Ovary (tissue), 9 donors: ENCODE results near the gene AGPAT1. TPM values are rescaled to one million over a fixed set of nuclear protein-coding genes. Genes with fewer than 3 reads are reported as not detected.

Experiments used
- DNase-seq, 5 donors: peaks; one replicate each; pipeline ENCODE4 v3.0.0-alpha.2; 2019 to 2020
- H3K27ac ChIP-seq, 2 donors: fragments of 200-600 bp; one replicate each; pipeline versions ENCODE4 v1.5.1 to v1.8.0; 2019 to 2022
- H3K27me3 ChIP-seq: fragments of 200-600 bp; one replicate; pipeline ENCODE4 v1.8.0; 2022
- H3K36me3 ChIP-seq: fragments of 200-600 bp; sonication (generic); one replicate; pipeline ENCODE4 v1.5.1; 2019
- H3K4me1 ChIP-seq: one replicate; pipeline ENCODE4 v1.8.1; 2013; ENCODE audit warnings: mild to moderate bottlenecking, moderate library complexity; ENCODE audit not compliant: insufficient read depth
- H3K4me3 ChIP-seq: fragments of 200-600 bp; sonication (generic); one replicate; pipeline ENCODE4 v1.5.1; 2017
- H3K9me3 ChIP-seq, 2 donors: fragments of 200-600 bp in 1 of 2; sonication (generic) in 1 of 2; one replicate each; pipeline versions ENCODE4 v1.5.1 to v1.8.1; 2013 to 2019; ENCODE audit warnings: mild to moderate bottlenecking in 1 of 2, moderate library complexity in 1 of 2
- CTCF ChIP-seq, 3 donors: fragments of 450-650 bp in 2 of 3; fragments of 200-600 bp in 1 of 3; IDR thresholded peaks; one replicate each; pipeline versions ENCODE4 v1.5.1 to v1.8.0; 2016 to 2022; ENCODE audit warnings: antibody characterized with exemption in 3 of 3, mild to moderate bottlenecking in 1 of 3
- EP300 ChIP-seq: sonication (generic); formaldehyde crosslinking; IDR thresholded peaks from one replicate; pipeline ENCODE4 v1.6.1; 2017; ENCODE audit warnings: antibody characterized with exemption
- POLR2A ChIP-seq: fragments of 450-650 bp; IDR thresholded peaks from one replicate; pipeline ENCODE4 v1.6.1; 2017; ENCODE audit warnings: antibody characterized with exemption, mild to moderate bottlenecking, moderate library complexity
- whole genome bisulfite sequencing, 3 donors: extraction: QIAGEN DNeasy Blood & Tissue Kit in 1 of 3; methylation state at CpG; one replicate each; pipeline versions ENCODE4 v1.1.5 to v1.1.7; 2013 to 2017; 5-methylcytosine and 5-hydroxymethylcytosine counted together
- intact Hi-C, 4 donors: fragments of 100-400 bp; cut with DNase I; formaldehyde crosslinking; loops; one replicate each; pipeline versions ENCODE4 v1.11.0 to v1.15.1; 2022 to 2023
- polyA plus RNA-seq, 2 donors: library from polyadenylated mRNA; stranded (reverse); fragments of 200-250 nt in 1 of 2; fragments of 350-450 nt in 1 of 2; fragmentation: Illumina TruSeq in 1 of 2; extraction: RNeasy Lipid Tissue Mini Kit (QIAGEN cat#74804) in 1 of 2; gene quantifications; one replicate each; pipeline ENCODE4 v1.2.3, GENCODE V29; 2013 to 2014
- total RNA-seq, 7 donors: library from RNA; depleted of rRNA in 2 of 7; stranded (reverse); fragments of >200 nt in 2 of 7; fragmentation: NEBNext Ultra II Directional in 3 of 7; extraction: Animal tissue kit (Norgen Biotek cat#: 25700) in 3 of 7; gene quantifications; one replicate each; pipeline versions ENCODE4 v1.1.0 to v1.2.4, GENCODE V29; 2016 to 2023
- donor health status: DM: no; HTN: no; CAD: no; lungs with moderate emphysema.
- donor health status: DM: no; HTN: no; CAD: no.
- donor health status: Bipolar disorder and iron deficiency.
- donor health status: DM: yes; HTN: yes; CAD: no.
- donor health status: DM: no; HTN: no; CAD: no.
- donor health status: DM: yes; HTN: yes; CAD: no.

The AGPAT1 gene
- total and polyA plus RNA-seq, 9 donors, result 29.6 to 82.4 (median 60.6) TPM

GRCh38 chr6:32167761-32168262 is 8.1 kb downstream of the AGPAT1 start:
- no peak overlapping the region for H3K4me3 ChIP-seq
- no peak overlapping the region for H3K27ac ChIP-seq
- WGBS, 3 donors, result 44 to 63% (median 46%) methylated on average over 6 of the region's 6 CpGs
- DNase-seq, result peak in 1 of 5 donors; percentile 20
- no peaks in the 10 kb centered on the region for H3K9me3 ChIP-seq
- no peak for TF ChIP-seq CTCF (IDR thresholded peaks at IDR 0.05)
- no peak for TF ChIP-seq POLR2A
- no peak for TF ChIP-seq EP300
- intact Hi-C loops, result no loop called here
- H3K4me1 ChIP-seq, result no peaks in the 10 kb centered on the region
- H3K36me3 ChIP-seq, result no peaks in the 10 kb centered on the region
- no peaks in the 10 kb centered on the region for H3K27me3 ChIP-seq

GRCh38 chr6:32167154-32167760 is 8.6 kb downstream of the AGPAT1 start:
- Histone ChIP-seq H3K27me3 (no peaks in the 10 kb centered on the region), H3K27ac (no peak overlapping the region), H3K36me3 (no peaks in the 10 kb centered on the region), H3K4me3 (no peak overlapping the region), H3K9me3 (no peaks in the 10 kb centered on the region), H3K4me1 (no peaks in the 10 kb centered on the region)
- TF ChIP-seq EP300 (no peak), CTCF (IDR thresholded peaks at IDR 0.05) (no peak), POLR2A (no peak)
- DNase-seq, result peak in 1 of 5 donors; percentile 37
- WGBS, 3 donors, result 79 to 82% (median 80%) methylated on average over 32 of the region's 32 CpGs
- intact Hi-C loops, result no loop called here

- H3K36me3 ChIP-seq, result no peaks in the 10 kb centered on the region
- intact Hi-C loops, result no loop called here
- H3K27ac ChIP-seq, result no peak overlapping the region
- 70 to 73% (median 73%) methylated on average over 30 of the region's 30 CpGs for WGBS, 3 donors
- H3K4me3 ChIP-seq, result no peak overlapping the region
- no peaks in the 10 kb centered on the region for H3K27me3 ChIP-seq
- peak in 3 of 5 donors; percentile 17 to 54 (median 45) for DNase-seq
- no peaks in the 10 kb centered on the region for H3K4me1 ChIP-seq
- TF ChIP-seq POLR2A (no peak), CTCF (IDR thresholded peaks at IDR 0.05) (no peak), EP300 (no peak)
- no peaks in the 10 kb centered on the region for H3K9me3 ChIP-seq
Measured at GRCh38 chr6:32166411-32167061, 9.3 kb downstream of the AGPAT1 start.

GRCh38 chr6:32164295-32164694 is 11.6 kb downstream of the AGPAT1 start, which contains the start of gene EGFL8:
Gene EGFL8 (plus strand): TSS chr6:32164595. CDS start chr6:32166166, 1,571 bp downstream.
- no peak within 1 kb of the TSS for H3K4me3 ChIP-seq
- DNase-seq, result peak in 1 of 5 donors; percentile 13
- TF ChIP-seq CTCF (IDR thresholded peaks at IDR 0.05) (no peak), EP300 (no peak), POLR2A (no peak)

More at GRCh38 chr6:32164295-32164694, 11.6 kb downstream of the AGPAT1 start, which contains the start of gene EGFL8:
- Histone ChIP-seq H3K27me3 (no peaks in the 10 kb centered on the region), H3K27ac (no peak within 1 kb of the TSS), H3K36me3 (no peaks in the 10 kb centered on the region), H3K9me3 (no peaks in the 10 kb centered on the region), H3K4me1 (no peaks in the 10 kb centered on the region)
- intact Hi-C loops, result no loop called here
